HTR-8/SVneo (cell line): ENCODE measurements around the gene DTYMK.
"Not testable (repeated sequence)": the region's sequence is repeated elsewhere in the genome, so short reads cannot be mapped to it uniquely, and the experiment has no call there.

Source experiments
- DNase-seq: peaks from one replicate; pipeline ENCODE4 v3.0.0; 2011; ENCODE audit warnings: low spot score, mixed read lengths; ENCODE audit not compliant: insufficient read length
- FAIRE-seq: peaks from 2 replicates; lab custom pipeline; 2011; peaks lifted over from hg19 to GRCh38; lab: Jason Lieb, UNC

Gene DTYMK, protein sequence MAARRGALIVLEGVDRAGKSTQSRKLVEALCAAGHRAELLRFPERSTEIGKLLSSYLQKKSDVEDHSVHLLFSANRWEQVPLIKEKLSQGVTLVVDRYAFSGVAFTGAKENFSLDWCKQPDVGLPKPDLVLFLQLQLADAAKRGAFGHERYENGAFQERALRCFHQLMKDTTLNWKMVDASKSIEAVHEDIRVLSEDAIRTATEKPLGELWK

DNA sequence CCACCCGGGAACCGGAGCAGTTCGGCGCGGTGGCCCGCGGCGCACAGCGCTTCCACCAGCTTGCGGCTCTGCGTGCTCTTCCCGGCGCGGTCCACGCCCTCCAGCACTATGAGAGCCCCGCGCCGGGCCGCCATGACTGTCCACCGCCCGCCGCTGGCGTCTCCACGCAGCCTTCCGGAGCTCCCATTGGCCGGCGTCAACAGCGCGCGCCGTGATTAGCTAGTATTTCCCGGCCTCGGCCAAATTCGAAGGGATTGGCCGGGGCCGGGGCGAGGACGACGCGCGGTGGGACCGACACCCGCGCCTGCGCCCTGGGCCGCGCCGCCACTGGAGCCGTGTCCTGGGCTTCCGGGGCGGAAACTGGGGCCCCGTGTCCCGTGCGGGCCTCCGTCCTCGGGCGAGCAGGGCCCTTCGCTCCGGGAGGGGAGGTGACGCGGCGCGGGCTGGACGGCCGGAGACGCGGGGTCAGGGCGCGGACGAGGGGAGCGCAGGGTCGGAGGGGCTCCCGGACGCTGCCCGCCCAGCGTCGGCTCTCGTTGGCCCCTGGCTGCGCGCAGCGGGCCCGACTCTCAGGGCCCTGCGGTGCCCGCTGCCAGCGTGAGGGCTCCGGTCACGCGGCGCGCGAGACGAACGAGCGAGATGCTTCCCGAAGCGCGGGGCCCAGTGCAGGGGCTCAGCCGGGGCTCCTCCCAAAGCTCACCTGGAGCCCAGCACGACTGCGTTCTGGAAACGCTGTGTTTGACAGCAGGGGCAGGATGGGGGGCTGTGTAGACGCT is at the start of gene DTYMK:
DTYMK (minus strand) TSS at position 166 of the 776 bp plus-strand sequence; CDS start at position 134, 32 bp downstream.
- DNase-seq = peak; percentile 97
- FAIRE-seq = peak; percentile 28

DNA sequence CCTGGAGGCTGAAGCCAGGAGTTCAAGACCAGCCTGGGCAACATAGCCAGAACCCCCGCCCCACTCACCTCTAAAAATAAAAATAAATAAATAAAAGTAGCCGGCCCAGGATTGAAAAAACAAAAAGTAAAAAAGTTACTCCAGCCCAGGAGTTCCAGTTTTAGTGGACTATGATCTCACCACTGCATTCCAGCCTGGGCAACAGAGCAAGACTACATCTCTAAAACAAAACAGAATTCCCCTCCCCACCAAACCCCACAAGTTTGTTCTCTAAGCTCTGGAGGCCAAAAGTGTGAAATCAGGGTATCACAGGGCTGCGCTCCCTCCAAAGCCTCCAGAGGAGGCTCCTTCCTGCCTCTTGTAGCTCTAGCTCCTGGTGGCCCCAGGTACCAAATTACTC is 49.5 kb upstream of the DTYMK start:
- DNase-seq = no peak
- FAIRE-seq = no peak

DNA sequence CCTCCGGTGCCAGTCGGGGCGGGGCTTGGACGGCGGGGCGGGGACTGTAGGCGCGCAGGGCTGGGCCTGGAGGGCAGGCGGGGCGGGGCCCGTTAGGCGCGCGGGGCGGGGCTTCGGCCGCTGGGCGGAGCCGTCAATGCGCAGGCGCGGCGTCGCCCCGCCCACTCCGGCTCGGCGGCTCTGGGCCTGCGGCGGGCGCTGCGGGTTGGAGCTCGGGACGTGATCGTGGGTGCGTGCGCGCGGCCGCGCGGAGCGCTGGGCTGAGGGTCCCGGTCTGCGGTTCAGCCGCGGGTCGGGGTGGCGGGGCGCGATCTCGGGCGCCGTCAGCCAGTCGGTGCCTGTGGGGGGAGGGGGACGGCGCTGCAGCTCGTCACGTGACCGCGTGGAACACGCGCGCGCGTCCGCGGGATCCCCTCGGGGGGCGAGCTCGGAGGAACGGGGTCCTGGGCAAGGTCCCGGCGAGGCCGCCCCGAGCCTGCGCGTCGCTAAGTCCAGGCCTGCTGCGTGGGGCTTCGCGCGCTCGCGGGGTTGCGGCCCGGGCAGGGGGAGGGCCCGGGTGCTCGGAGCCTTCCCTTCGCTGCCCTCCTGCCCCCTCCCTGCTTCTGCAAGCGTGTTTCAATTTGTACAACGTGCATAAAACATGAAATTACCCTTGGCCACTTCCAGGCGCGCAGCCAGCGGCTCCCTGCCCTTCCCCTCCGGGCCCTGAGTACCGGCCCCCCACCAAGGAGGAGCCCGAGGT is 48.0 kb upstream of the DTYMK start, which contains the start of gene D2HGDH:
D2HGDH (plus strand) TSS at position 164 of the 742 bp plus-strand sequence. CDS start 595 bp downstream, outside the sequence.
- peak; percentile 83 for DNase-seq
- peak; percentile 95 for FAIRE-seq

DNA sequence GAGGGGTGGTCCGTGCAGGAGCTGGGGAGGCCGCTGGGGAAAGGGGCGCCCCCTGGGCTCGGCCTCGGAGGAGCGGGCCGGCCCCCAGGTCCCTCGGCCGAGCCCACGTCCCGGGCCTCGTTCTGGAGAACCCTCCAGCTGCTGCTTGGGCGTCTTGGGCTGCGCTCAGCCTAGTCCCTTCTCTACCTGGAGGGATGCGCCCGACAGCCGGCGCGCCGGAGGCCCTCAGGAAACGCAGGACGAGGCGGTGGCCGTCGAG is 47.5 kb upstream of the DTYMK start:
- DNase-seq (no peak), FAIRE-seq (no peak)

DNA sequence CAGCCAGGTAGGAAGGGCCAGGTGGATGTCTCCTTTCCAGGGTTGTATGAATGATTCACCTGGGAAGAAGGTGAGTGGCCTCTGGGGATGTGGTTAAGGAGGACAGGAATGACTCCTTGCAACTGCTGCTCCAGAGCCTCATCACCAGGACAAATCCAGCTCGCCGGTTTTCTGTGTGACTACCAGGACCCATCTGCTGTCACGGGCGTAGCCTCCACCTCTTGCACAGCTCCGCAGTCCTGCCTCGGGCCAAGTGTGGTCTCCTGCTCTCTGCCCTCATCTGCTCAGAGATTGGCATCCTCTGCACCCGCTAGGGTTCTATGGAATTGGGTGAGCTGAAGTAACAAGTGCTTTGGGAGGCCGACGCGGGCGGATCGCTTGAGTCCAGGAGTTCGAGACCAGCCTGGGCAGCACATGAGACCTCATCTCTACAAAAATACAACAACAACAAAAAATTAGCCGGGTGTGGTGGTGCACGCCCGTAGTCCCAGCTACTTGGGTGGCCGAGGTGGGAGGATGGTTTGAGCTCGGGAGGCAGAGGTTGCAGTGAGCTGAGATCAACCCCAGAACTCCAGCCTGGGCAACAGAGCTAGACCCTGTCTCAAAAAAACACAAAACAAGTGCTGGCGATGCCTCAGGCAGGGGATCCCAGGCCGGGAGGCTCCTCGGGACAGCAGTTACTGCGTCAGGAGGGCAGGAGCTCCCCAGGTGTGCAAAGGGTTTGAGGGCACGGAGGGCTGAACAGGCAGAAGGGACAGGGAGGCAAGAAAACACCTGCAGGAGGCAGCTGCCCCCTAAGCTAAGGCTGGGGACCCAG is 47.0 kb upstream of the DTYMK start:
- no peak for DNase-seq
- FAIRE-seq = no peak

DNA sequence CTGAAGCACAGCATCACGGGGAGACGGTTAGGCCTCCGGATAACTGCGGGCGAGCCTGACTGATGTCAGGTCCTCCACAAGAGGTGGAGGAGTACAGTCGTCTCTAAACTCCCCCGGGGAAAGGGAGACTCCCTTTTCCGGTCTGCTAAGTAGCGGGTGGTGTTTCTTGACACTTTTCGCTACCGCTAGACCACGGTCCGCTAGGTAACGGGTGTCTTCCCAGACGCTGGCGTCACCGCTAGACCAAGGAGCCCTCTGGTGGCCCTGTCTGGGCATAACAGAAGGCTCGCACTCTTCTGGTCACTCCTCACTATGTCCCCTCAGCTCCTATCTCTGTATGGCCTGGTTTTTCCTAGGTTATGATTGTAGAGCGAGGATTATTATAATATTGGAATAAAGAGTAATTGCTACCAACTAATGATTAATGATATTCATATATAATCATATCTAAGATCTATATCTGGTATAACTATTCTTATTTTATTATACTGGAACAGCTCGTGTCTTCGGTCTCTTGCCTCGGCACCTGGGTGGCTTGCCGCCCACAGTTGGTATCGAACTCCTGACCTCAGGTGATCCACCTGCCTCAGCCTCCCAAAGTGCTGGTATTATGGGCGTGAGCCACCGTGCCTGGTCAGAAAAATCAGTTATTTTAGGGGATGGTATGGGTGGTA is 46.0 kb upstream of the DTYMK start:
- FAIRE-seq, DNase-seq: not testable (repeated sequence)

DNA sequence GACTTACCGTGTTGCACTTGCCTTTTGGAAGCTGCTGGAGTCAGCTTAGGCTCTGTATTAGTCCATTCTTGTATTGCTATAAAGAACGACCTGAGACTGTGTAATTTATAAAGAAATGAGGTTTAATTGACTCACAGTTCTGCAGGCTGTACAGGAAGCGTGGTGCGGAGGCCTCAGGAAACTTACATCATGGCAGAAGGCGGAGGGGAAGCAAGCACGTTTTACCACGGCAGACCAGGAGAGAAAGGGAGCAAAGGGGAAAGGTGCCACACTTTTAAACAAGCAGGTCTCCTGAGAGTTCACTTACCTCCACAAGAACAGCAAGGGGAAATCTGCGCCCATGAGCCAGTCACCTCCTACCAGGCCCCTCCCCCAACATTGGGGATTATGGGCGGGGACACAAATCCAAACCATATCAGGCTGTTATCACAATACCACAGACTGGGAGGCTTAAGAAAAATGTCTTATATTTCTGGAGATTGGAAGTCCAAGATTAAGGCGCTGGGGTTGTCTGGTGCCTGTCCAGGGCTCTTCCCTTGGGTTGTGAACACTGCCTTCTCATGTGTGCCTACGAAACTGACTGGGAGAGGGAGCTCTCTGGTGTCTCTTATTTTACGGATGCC is 44.2 kb upstream of the DTYMK start:
- DNase-seq = no peak
- FAIRE-seq = no peak

DNA sequence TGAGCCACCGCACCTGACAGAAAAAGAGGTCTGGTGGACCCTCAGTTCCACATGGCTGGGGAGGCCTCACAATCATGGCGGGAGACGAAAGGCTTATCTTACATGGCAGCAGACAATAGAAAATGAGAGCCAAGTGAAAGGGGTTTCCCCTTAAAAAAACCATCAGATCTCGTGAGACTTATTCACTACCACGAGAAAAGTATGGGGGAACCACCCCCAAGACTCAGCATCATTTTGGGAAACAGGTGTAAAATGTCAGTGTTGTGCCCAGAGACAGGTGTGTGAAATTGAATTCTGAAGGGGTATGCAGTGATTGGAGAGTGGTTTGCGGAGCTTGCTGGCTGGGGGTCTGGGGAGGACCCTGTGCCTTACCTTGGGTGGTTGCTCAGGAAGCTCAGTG is 43.3 kb upstream of the DTYMK start:
- FAIRE-seq (no peak), DNase-seq (no peak)

DNA sequence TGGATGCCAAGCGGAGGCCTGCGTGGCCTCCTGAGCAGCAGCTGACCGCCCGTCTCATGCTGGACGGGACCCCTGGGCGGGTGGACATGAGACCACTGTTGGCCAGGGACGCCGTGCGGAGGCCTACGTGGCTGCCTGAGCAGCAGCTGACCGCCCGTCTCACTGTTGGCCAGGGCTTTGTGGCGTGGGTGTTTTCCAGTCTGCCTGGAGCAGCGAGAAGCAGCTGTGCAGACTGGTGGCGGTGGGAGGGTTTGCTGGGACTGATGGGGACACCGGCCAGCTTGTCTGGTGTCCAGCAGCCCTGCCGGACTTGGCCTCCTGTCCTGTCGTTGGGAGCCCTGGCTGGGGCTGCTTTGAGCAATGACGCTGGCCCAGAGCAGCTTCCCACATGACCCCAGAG is 42.0 kb upstream of the DTYMK start:
- no peak for DNase-seq
- FAIRE-seq = no peak

DNA sequence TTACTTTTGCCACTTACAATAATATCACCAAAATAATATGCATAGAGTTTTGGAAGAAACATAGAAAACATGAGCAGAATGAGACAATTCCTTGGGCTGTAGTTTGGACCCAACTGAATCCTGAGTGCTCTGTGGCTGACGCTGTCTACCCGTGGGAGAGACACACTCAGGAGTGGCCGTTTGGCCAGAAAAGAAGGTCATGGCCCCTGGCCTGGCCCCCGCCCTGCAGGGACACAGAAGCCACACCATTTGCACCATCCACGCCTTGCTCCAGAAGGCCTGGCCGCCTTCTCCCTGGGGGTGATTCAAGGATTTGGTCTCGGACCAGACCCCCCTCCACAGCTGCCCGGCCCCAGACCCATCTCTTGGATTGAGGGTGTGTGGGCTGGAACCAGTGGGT is 41.4 kb upstream of the DTYMK start:
- DNase-seq (no peak), FAIRE-seq (no peak)

DNA sequence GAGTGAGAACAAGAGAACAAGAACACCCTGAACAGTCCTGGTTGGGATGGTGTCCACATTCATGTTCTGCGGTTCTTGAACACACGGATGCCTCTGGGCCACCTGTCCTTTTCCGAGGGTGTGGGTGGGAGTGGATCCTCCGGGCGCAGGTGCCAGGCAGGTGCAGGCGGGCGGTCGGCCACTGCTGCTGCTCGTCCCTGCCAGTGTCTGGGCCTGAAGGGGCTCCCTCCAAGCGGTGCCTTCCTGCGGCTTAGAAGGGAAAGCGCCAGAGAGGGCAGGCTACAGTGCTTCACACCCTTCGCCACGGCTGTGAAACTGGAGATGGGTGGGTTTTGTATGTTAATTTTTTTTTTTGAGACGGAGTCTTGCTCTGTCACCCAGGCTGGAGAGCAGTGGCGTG is 39.8 kb upstream of the DTYMK start:
- FAIRE-seq (no peak), DNase-seq (no peak)

DNA sequence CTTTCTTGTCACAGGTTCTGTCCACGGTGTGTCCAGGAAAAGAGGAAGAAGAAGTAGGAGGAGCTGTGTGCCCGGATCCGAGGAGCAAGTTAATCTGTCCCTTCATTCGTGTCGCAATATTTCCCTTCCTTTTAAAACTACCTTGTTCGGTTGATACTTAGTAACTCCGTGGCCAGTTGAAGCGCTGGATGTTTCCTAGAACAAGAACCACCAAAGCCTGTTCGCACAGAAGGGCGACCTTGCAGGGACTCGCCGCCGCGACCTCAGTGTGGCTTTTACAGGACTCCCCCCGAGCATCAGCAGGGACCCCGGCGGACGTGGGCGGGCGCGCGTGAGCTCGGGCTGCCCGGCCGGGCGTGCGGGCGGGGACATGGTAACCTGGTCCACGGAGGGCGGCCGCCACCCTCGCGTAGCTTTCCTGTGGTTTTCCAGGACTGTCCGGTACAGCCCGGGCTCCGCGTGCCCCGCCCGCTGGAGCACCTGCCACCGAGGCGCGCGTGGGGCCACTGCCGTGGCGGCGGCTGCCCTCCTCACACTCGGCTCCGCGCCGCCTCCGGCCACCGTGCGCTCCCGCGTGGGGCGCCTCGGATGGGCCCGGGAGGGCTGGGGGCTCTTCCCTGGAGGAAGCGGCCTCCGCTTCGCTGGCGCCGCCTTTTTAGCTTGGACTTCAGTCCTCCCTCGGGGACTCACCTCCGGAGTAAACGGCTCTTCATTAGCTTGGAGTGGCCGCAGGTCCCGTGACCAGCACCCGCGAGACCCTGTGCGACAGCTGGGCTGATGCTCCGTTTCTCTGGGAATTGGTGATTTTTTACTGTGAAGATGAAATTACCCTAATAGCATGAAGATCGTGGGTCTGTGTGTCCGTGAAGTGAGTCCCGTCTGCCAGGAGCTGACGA is 38.6 kb upstream of the DTYMK start:
- FAIRE-seq (no peak), DNase-seq (no peak)

DNA sequence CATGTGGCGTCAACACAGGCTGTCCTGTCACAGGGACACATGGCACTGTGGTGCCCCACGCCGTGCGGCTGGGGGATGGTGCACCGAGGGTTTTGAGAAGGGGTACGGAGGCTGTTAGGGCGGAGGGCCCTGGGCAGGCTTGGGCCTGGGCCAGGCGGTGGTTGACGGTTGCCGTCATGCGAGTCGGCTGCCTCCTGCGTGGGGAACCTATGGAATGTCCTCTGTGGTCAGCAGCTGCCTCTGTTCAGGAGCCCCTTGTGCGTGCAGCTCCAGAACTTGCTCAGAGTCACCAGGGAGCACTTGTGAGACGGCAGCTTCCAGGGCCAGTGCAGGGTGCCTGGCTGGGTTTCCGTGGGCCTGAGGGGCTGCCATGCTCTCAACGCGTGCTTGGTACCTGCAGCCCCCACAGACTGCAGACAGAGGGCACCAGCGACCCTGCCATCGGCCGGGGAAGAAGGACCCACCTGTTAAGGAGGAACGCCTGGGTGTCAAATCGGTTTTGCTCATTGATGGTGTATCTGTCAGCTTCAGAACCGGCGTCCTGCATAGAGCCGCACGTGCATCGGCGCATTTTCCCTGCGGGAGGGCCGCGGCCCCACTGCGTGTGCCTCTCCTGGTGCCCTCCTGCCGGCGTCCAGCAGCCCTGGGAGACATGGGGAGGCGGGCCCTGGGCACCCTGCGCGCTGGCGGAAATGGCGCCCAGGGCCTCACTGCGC is 37.8 kb upstream of the DTYMK start:
- FAIRE-seq = no peak
- peak; percentile 20 for DNase-seq

DNA sequence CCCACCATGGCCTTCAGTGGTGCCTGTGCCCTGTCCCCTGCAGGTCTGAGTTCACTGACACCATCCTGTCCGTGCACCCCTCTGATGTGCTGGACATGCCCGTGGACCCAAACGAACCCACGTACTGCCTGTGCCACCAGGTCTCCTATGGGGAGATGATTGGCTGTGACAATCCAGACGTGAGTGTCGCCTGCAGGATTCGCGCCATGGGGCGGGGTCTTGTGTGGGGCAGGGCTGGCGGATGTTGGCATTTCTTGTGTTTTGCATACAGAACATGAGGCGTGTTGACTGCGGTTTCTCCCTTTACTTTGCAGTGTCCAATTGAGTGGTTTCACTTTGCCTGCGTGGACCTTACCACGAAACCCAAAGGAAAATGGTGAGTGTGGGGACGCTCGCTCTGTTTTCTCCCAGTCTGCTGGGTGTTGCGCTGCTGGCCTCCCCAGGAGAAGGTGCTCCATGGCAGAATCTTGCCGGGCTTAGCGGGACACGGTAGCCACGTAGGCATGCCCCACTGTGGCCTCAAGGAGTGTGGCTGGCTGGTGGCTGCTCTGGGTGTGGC is 36.4 kb upstream of the DTYMK start:
- DNase-seq (no peak), FAIRE-seq (no peak)

DNA sequence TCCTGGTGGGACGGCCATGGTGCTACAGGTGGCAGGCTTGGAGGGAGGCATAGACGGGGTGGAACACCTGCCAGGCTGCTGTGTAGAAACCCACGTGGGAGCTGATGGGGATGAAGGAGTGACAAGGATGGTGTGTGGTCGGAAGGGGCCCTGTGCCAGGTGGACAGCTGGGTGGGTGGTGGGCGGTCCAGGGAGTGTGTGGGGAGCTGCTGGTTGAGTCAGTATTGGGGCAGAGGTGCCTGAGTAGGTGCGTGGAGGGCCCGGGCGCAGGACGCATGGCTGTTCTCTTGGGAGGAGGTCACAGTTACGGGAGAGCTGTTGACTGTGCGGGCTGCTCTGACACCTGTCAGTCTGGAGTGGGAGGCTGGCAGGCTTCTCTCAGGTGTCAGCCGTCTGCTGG is 35.2 kb upstream of the DTYMK start:
- no peak for FAIRE-seq
- no peak for DNase-seq

DNA sequence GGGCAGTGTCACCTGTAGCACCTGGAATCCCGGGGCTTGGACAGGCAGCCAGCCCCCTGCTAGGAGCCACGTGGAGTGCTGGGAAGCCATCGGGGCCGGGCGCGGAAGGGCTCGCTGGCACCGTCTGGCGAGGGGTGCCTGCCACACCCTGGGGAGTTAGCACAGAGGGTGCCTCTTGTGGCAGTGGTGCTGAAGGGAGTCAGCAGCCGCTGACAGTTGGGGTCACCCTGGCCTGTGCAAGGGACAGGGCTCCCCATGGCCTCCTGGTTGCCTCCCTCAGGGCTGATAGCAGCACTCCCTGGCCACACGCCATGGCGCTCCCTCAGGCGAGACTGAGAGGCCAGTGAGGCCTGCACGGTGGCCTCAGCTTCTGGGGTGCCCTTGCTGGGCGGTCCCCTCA is 33.9 kb upstream of the DTYMK start:
- no peak for FAIRE-seq
- DNase-seq = no peak

DNA sequence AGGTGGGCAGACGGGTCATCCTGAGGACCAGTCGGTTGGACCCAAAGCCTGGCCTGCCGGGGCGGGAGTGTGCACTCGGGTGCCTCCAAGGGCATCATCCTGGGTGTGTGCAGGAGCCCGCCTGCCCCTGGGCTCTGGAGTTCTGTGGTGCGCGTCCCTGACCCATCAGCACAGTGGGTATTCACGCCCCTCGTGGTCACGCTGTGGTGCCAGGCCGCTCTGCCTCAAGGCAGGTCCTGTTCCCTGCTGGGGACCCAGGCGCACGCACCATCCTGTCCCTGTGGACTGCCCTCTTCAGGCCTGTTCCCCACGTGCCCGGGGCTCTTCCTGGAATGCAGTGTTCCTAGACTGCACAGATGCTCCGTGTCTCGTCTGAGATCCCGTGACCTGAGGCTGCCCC is 33.5 kb upstream of the DTYMK start:
- DNase-seq (no peak), FAIRE-seq (no peak)

DNA sequence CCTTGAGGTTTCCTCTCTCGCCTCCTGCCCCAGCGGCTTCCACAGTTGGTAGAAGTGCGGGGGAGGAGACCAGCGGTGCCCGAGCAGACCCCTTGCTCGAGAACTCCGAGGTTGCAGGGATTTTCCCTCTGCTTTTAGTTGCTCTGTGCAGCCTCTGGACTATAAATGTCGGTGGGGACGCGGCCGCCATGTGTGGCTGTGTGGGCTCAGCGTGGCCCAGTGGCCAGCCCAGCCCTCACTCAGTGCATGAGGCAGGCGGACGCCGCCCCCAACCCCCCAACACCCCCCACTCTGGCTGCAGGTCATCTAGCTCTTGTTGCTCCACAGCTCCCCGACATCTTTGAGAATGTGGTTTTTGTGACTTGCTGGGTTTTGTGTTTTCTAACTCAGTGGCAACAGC is 32.5 kb upstream of the DTYMK start:
- DNase-seq (no peak), FAIRE-seq (no peak)
